ENCODE data around the gene APOA5.

The APOA5 gene

DNA sequence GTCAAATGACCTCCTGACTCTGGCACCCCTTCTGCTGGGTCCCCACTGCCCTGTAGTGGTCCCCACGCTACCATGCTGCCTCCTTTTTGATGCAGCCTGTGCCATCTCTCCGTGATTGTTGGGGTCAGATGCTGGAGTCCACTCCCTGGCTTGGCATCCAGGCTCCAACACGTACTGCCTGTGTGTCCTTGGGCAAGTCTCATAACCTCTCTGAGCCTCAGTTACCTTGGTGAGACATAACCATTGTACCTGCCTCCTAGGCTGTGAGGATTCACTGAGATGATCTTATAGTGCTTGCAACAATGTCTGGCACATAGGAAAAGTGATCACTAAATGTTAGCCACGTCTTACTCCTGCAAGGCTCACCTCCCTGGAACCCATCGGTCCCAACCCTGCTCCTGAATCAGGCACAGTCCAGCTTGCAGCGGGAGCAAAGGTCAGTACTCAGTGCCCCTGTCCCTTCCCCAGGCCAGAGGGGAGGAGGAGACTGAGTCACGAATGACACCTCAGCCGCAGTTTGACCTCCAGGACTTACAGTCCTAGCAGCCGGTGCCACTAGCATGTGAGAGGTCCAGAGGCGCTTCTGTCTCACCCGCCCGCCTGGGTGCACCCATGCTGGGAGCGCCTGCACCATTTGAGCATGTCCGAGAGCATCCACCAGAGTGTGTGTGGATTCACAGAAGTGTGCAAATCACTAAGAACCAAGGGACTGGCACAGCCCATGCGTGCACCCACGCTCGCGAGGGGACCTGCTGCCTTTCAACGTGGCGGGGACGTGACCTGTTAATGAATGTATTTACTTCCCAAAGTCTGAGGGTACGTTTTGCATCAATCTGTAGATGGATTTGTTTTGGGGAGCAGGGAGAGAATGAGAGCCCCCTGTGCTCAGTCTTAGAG lies 34.4 kb upstream of the APOA5 start:
- no peak overlapping the region for H3K4me3 ChIP-seq (ENCODE audit: insufficient read depth, low read length, poor library complexity, severe bottlenecking)
- H3K27me3 ChIP-seq (ENCODE audit: low read length), result no peaks in the 10 kb centered on the region
- no peak for TF ChIP-seq CTCF (IDR thresholded peaks at IDR 0.05; ENCODE audit: insufficient read depth, low read length, poor library complexity, severe bottlenecking)
- no peak for TF ChIP-seq EZH2phosphoT487 (conservative IDR thresholded peaks at IDR 0.05; ENCODE audit: low read length)
- no peaks in the 10 kb centered on the region for H3K79me2 ChIP-seq (ENCODE audit: insufficient read depth, low read length)
- no peak overlapping the region for H2AFZ ChIP-seq (ENCODE audit: low read depth, low read length, severe bottlenecking)
- no peak overlapping the region for H3K27ac ChIP-seq (ENCODE audit: low read depth, low read length)
- H3K9me2 ChIP-seq (replicated peaks; ENCODE audit: insufficient read depth, low read length), result no peaks in the 10 kb centered on the region
- H4K20me1 ChIP-seq (ENCODE audit: low read depth, low read length), result no peaks in the 10 kb centered on the region
- H3F3A ChIP-seq (ENCODE audit: insufficient read depth), result no peaks in the 10 kb centered on the region
- H3K4me2 ChIP-seq (ENCODE audit: low read depth, low read length, poor library complexity, severe bottlenecking), result no peak overlapping the region
- H3K9ac ChIP-seq (ENCODE audit: low read length), result no peak overlapping the region
- H3K9me3 ChIP-seq (ENCODE audit: insufficient read depth, low read length), result no peaks in the 10 kb centered on the region
- H3K36me3 ChIP-seq (ENCODE audit: low read length), result no peaks in the 10 kb centered on the region

GRCh38 chr11:116825434-116825833 lies 33.8 kb upstream of the APOA5 start:
- H3K27me3 ChIP-seq (ENCODE audit: low read length), result no peaks in the 10 kb centered on the region
- no peak overlapping the region for H2AFZ ChIP-seq (ENCODE audit: low read depth, low read length, severe bottlenecking)
- no peak overlapping the region for H3K4me2 ChIP-seq (ENCODE audit: low read depth, low read length, poor library complexity, severe bottlenecking)
- TF ChIP-seq CTCF (IDR thresholded peaks at IDR 0.05; ENCODE audit: insufficient read depth, low read length, poor library complexity, severe bottlenecking), result no peak
- TF ChIP-seq EZH2phosphoT487 (conservative IDR thresholded peaks at IDR 0.05; ENCODE audit: low read length), result no peak
- H3K27ac ChIP-seq (ENCODE audit: low read depth, low read length), result no peak overlapping the region
- H3K79me2 ChIP-seq (ENCODE audit: insufficient read depth, low read length), result no peaks in the 10 kb centered on the region
- no peaks in the 10 kb centered on the region for H3K9me3 ChIP-seq (ENCODE audit: insufficient read depth, low read length)
- no peak overlapping the region for H3K9ac ChIP-seq (ENCODE audit: low read length)
- no peak overlapping the region for H3K4me3 ChIP-seq (ENCODE audit: insufficient read depth, low read length, poor library complexity, severe bottlenecking)
- no peaks in the 10 kb centered on the region for H3K9me2 ChIP-seq (replicated peaks; ENCODE audit: insufficient read depth, low read length)
- H4K20me1 ChIP-seq (ENCODE audit: low read depth, low read length), result no peaks in the 10 kb centered on the region
- H3F3A ChIP-seq (ENCODE audit: insufficient read depth), result no peaks in the 10 kb centered on the region
- no peaks in the 10 kb centered on the region for H3K36me3 ChIP-seq (ENCODE audit: low read length)

- no peak within 1 kb of the TSS for H3K27ac ChIP-seq (ENCODE audit: low read depth, low read length)
- TF ChIP-seq EZH2phosphoT487 (conservative IDR thresholded peaks at IDR 0.05; ENCODE audit: low read length) (no peak), CTCF (IDR thresholded peaks at IDR 0.05; ENCODE audit: insufficient read depth, low read length, poor library complexity, severe bottlenecking) (no peak)
- H2AFZ ChIP-seq (ENCODE audit: low read depth, low read length, severe bottlenecking), result no peak within 1 kb of the TSS
These were observed 31.6 kb upstream of the APOA5 start, which contains the start of gene APOA4 for GRCh38 chr11:116823031-116823843. Gene APOA4, minus strand, starts transcription at chr11:116823304. Its CDS starts 113 bp downstream, at chr11:116823191.

More at GRCh38 chr11:116823031-116823843, 31.6 kb upstream of the APOA5 start, which contains the start of gene APOA4:
- Histone ChIP-seq H3K79me2 (ENCODE audit: insufficient read depth, low read length) (no peaks in the 10 kb centered on the region), H3K4me2 (ENCODE audit: low read depth, low read length, poor library complexity, severe bottlenecking) (no peak within 1 kb of the TSS), H3K4me3 (ENCODE audit: insufficient read depth, low read length, poor library complexity, severe bottlenecking) (no peak within 1 kb of the TSS), H3K36me3 (ENCODE audit: low read length) (no peaks in the 10 kb centered on the region), H3K9ac (ENCODE audit: low read length) (no peak within 1 kb of the TSS), H3F3A (ENCODE audit: insufficient read depth) (no peaks in the 10 kb centered on the region), H3K27me3 (ENCODE audit: low read length) (no peaks in the 10 kb centered on the region), H3K9me3 (ENCODE audit: insufficient read depth, low read length) (no peaks in the 10 kb centered on the region), H3K9me2 (replicated peaks; ENCODE audit: insufficient read depth, low read length) (no peaks in the 10 kb centered on the region), H4K20me1 (ENCODE audit: low read depth, low read length) (no peaks in the 10 kb centered on the region)
